H7 (cell line): ENCODE data around the gene GXYLT2. TPM values are rescaled to one million over a fixed set of nuclear protein-coding genes. Genes with fewer than 3 reads are reported as not detected.
A peak's percentile ranks its signal among the peaks of the same experiment; 100 is the strongest.
"Not testable (repeated sequence)": the region's sequence is repeated elsewhere in the genome, so short reads cannot be mapped to it uniquely, and the experiment has no call there.

Experiments
- DNase-seq: peaks from one replicate; pipeline ENCODE4 v3.0.0; 2012
- H3K27me3 ChIP-seq: 2 replicates; pipeline ENCODE4 v1.6.0; 2011; ENCODE audit warnings: mild to moderate bottlenecking, low read length; ENCODE audit not compliant: control insufficient read depth, insufficient read depth
- H3K36me3 ChIP-seq: replicated peaks from 2 replicates; pipeline ENCODE4 v1.5.1; 2011; ENCODE audit warnings: low read length; ENCODE audit not compliant: control insufficient read depth, insufficient read depth
- H3K4me3 ChIP-seq: 2 replicates; pipeline ENCODE4 v1.5.1; 2011; ENCODE audit warnings: low read depth, mild to moderate bottlenecking, control low read depth, low read length, moderate library complexity; ENCODE audit not compliant: insufficient read depth
- total RNA-seq: library from RNA; depleted of rRNA; stranded (reverse); fragments of >200 nt; shearing (Covaris generic); gene quantifications from 2 replicates; pipeline ENCODE4 v1.2.3, GENCODE V29; 2014

The GXYLT2 gene
- total RNA-seq, 1 experiment from 2014 or later = 4.5 TPM

DNA sequence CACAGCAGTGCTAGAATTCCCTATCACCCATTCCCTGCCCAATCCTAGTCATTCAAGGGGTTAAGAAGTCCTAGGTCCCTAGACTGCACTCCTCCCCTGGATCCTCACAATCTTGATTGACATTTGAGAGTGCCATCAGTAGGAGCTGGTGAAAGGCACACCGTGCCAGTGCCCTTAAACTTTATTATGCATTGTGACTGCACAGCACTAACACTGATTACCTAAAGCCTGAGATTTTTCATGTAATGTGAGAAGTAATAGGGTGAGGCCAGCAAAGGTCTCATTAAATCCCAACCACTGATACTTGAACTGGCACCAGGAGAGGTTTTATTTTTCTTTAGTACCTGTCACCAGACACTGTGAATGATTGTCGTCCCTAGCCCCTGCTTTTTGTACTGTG is 16.3 kb downstream of the GXYLT2 start:
- Histone ChIP-seq H3K27me3 (no peaks in the 10 kb centered on the region), H3K4me3 (no peak overlapping the region), H3K36me3 (no peaks in the 10 kb centered on the region)
- DNase-seq = no peak

DNA sequence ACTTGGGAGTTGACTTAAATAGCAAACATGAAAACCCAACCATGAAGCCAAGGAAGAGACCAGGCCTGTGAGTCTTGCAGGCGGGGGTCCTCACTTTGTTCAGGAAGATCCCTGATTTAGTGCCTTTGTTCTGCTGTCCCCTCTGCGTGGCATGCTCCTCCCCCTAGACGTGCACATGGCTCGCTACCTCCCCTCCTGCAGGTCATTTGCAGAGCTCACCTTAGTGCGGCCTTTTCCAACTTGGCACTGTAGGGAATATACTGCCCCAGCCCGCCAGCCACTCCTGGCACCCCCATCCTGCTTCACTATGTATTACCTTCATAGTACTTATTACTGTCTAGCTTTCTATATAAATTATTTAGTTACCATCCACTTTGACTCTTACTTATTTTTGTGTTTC is 18.3 kb downstream of the GXYLT2 start:
- Histone ChIP-seq H3K27me3 (no peaks in the 10 kb centered on the region), H3K4me3 (no peak overlapping the region), H3K36me3 (no peaks in the 10 kb centered on the region)
- peak; percentile 46 for DNase-seq

DNA sequence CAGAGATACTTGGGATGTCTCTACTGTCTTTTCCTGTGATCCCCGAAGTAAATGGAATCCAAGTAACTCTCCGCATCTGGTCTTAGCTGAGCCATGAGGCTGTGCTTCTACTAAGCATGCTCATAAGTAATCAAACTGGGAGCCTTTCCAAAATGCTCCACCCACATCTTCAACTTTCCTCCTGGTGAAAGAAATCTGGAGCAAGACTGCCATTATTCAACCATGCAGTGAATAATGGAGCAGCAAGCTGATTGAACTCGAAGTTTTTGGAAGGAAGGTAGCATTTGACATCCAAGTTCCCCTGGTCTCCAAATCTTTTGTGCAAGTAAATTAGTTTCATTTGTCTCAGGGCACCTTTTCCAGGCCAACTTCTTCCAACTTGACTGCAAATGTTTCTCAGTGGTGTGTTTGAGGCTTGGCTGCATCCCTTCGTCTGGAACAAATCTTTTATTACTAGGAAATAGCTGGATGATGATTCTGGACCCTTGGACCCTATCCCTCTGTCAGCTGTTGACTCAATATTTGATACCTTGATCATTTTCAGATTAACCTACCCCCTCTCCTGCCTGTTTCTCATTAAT is 19.4 kb downstream of the GXYLT2 start:
- Histone ChIP-seq H3K4me3 (no peak overlapping the region), H3K36me3 (no peaks in the 10 kb centered on the region), H3K27me3 (no peaks in the 10 kb centered on the region)
- DNase-seq = no peak

DNA sequence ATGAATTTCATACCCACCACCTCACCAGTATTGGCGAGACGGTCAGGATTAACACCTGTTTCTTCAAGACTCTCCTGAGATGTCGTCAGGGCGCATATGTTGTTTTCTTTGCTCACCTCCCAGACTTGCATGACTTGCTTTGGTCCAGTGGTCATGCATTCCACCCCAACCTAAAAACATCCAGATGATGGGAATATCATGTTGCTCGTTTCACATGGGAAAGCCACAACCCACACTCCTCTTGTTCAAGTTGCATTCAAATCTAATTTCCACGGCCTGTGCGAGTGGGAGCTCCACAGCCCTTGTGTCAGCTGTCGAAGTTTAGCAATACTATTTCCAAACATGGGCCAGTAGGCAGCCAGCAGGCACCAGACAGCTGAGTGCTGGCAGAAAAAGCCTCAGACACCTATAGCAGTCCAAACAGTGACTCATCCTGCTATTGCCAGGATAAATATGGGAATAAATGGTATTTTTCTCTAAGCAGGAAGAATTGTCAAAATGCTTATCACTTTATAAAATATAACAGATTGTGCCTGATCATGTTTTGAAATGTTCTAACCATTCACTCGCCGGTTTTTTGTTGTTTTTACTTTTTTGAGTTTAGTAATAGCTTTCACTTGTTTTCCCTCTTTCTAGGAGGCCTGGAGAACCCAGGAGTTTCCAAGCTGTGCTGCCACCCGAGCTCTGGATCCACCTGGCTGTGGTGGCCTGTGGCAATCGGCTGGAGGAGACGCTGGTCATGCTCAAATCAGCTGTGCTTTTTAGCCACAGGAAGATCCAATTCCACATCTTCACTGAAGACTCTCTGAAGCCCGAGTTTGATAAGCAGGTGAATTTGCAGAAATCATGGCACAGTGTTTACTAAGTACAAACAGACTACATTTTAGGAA is 20.1 kb downstream of the GXYLT2 start:
- DNase-seq = no peak
- Histone ChIP-seq H3K4me3 (no peak overlapping the region), H3K27me3 (no peaks in the 10 kb centered on the region), H3K36me3 (no peaks in the 10 kb centered on the region)

DNA sequence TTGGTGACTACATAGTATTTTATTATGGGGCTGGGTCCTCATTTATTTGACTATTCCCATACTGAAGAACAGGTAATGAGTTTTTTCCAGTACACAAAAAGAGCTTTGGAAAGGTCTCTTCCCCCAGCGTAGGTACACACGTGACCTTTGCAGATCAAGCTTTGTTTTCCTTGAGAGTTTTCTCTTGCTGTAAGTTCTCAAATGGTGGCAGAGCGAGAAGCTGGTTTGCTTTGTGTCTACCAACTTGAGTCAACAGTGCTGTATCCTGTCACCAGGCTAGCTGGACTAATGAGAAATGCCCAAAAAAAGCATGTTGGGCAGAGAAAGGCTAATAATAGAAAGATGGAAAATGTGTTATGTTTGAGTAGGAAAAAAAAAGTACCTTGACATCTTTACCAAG is 21.7 kb downstream of the GXYLT2 start:
- no peak overlapping the region for H3K4me3 ChIP-seq
- DNase-seq = no peak
- no peaks in the 10 kb centered on the region for H3K27me3 ChIP-seq
- H3K36me3 ChIP-seq = no peaks in the 10 kb centered on the region

DNA sequence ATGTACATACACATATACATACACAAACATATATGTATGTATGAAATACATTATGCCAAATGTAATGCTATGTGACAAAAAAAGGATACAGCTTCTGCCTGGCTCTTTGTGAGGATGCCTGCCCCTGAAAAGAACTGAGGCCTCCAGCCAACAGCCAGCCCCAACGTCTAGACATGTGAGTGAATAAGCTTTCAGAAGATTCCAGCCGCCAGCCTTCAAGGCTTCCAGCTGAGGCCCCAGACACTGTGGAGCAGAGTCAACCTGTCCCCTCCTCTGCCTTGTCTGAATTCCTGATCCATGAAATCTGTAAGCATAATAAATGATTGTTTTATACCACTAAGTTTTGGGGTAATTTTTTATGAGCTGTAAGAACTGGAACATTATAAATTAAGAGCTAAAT is 24.7 kb downstream of the GXYLT2 start:
- H3K27me3 ChIP-seq = no peaks in the 10 kb centered on the region
- DNase-seq = no peak
- no peaks in the 10 kb centered on the region for H3K36me3 ChIP-seq
- H3K4me3 ChIP-seq = no peak overlapping the region

DNA sequence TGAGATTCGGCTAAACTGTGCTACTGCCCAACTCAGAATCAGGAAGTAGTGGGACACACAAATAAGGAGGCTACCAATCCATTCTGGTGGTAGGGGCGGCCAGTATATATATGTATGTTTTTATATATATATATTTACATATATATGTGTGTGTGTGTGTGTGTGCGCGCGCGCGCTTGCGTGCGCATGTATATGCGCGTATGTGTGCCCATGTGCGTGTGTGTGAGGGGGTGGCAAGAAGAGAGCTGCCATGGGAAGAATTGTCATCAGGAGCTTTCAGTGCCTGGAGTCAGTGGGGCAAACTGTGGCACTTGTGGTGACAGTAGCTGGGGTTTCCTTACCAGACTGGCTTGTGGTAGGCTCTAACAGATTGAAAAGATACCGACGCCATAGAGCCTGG is 26.5 kb downstream of the GXYLT2 start:
- no peak overlapping the region for H3K4me3 ChIP-seq
- H3K27me3 ChIP-seq = no peaks in the 10 kb centered on the region
- DNase-seq = no peak
- no peaks in the 10 kb centered on the region for H3K36me3 ChIP-seq

DNA sequence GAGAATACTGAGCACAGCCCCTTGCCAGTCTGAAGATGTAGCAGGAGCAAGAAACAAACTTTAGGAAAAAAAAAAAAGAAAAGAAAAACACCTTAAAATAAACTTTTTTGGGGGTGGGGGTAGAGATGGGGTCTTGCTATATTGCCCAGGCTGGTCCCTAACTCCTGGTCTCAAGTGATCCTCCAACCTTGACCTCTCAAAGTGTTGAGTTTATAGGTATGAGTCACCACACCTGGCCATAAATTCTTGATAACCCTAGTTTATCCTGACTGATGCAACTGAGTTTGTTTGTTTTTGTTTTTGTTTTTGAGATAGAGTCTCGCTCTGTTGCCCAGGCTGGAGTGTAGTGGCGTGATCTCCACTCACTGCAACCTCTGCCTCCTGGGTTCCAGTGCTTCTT is 28.4 kb downstream of the GXYLT2 start:
- Histone ChIP-seq H3K4me3 (no peak overlapping the region), H3K36me3 (no peaks in the 10 kb centered on the region), H3K27me3 (no peaks in the 10 kb centered on the region)
- no peak for DNase-seq

DNA sequence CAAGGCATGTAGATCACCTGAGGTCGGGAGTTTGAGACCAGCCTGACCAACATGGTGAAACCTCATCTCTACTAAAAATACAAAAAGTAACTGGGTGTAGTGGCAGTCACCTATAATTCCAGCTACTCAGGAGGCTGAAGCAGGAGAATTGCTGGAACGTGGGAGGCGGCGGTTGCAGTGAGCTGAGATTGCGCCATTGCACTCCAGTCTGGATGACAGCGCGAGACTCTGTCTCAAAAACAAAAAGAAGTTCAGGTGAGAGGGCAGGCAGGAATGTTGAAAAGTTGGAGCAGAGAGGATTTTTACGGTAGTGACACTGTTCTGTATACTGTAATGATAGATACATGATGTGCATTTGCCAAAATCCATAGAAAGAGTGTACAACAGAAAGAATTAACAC is 31.7 kb downstream of the GXYLT2 start:
- H3K27me3 ChIP-seq = no peaks in the 10 kb centered on the region
- no peak for DNase-seq
- H3K36me3 ChIP-seq = no peaks in the 10 kb centered on the region
- no peak overlapping the region for H3K4me3 ChIP-seq

DNA sequence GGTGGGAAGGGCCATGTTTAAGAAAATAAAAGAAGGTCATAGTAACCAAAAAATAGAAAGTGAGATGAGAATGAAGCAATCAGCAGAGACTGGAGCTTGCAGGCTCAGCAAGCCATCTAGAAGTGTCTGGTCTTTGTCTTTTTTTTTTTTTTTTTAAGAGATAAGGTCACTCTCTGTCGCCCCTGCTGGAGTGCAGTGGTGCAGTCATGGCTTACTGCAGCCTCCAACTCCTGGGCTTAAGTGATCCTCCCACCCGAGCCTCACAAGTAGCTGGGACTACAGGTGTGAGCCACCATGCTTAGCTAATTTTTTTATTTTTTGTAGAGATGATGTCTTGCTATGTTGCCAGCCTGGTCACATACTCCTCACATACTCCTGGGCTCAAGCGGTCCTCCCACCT is 36.2 kb downstream of the GXYLT2 start:
- H3K4me3 ChIP-seq = no peak overlapping the region
- no peak for DNase-seq
- H3K36me3 ChIP-seq = no peaks in the 10 kb centered on the region
- no peaks in the 10 kb centered on the region for H3K27me3 ChIP-seq

DNA sequence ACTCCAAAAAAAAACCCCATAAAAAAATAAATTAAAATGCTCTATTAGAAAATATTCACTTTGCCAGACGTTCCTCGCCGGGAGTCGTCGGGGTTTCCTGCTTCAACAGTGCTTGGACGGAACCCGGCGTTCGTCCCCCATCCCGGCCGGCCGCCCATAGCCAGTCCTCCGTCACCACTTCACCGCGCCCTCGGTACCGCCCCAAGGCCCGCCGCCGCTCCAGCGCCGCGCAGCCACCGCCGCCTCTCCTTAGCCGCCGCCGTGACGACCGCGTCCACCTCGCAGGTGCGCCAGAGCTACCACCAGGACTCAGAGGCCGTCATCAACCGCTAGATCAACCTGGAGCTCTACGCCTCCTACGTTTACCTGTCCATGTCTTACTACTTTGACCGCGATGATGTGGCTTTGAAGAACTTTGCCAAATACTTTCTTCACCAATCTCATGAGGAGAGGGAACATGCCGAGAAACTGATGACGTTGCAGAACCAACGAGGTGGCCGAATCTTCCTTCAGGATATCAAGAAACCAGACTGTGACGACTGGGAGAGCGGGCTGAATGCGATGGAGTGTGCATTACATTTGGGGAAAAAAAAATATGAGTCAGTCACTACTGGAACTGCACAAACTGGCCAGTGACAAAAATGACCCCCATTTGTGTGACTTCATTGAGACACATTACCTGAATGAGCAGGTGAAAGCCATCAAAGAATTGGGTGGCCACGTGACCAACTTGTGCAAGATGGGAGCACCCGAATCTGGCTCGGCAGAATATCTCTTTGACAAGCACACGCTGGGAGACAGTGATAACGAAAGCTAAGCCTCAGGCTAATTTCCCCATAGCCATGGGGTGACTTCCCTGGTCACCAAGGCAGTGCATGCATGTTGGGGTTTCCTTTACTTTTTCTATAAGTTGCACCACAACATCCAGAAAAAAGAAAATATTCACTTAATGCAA is 41.2 kb downstream of the GXYLT2 start:
- not testable (repeated sequence) for DNase-seq, H3K27me3 ChIP-seq, H3K4me3 ChIP-seq, H3K36me3 ChIP-seq

DNA sequence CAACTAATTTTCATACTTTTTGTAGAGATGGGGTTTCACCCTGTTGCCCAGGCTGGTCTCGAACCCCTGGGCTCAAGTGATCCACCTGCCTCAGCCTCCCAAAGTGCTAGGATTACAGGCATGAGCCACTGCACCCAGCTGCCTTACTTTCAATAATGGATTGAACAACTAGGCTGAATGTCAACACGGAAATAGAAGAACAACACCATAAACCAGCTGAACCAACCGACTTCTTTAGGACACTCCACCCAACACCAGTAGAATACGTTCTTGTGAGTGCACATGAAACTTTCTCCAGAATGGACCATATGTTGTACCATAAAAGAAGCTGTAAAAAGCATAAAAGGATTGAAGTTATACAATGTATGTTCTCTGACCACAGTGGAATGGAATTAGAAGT is 42.9 kb downstream of the GXYLT2 start:
- no peak for DNase-seq
- no peaks in the 10 kb centered on the region for H3K36me3 ChIP-seq
- H3K27me3 ChIP-seq = no peaks in the 10 kb centered on the region
- no peak overlapping the region for H3K4me3 ChIP-seq

DNA sequence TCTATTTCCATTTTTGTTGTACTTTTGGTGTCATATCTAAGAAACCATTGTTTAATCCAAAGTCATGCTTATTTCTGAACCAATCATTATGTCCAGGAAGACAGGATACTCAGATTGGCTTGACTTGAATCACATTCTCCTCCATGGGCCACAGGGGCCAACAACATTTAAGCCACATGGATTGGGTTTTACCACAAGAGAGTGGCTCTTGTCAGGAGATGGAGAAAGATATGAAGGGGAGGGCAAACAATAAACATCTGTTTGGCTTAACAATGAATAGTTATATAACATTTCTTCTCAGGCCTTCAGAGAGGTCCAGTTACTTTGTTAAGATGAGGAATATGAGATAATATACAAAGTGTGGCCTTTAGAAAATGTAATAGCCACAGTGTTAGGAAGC is 44.6 kb downstream of the GXYLT2 start:
- DNase-seq = no peak
- Histone ChIP-seq H3K36me3 (no peaks in the 10 kb centered on the region), H3K4me3 (no peak overlapping the region), H3K27me3 (no peaks in the 10 kb centered on the region)

DNA sequence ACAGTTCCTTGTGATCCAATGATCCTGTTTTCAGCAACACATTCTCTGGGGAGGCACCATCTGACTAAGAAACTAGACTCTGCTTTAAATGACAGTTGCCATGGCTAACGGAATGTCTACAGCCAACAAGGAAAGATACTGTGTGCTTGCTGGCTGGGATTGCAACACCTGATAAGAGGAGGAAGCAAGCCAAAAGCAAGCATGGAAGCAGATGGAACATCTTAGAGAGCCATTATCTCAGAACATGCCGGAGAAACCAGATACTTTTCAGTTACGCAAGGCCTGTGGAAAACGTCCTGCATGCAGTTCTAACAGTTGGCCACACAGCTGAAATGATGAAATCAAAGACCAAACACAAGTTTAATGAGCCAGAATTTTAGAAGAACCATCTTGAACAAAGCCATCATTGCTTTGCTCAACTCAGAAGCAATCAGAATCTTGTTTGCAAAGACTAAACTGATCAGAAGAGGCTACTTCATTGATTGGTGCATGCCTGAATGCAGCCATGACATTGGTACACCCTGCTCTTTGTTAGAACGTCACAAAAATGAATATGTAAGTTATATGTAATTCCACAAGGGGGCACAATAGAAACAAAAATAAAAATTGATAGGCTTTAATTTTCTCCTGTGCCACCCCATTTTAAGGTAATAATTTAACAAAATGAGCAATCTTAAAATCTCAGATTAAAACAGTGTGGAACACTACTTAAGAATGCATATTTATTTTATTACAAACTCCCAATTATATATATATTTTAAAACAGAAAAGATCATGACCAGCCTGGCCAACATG is 50.8 kb downstream of the GXYLT2 start:
- no peak overlapping the region for H3K4me3 ChIP-seq
- H3K36me3 ChIP-seq = no peaks in the 10 kb centered on the region
- peak; percentile 66 for DNase-seq
- no peaks in the 10 kb centered on the region for H3K27me3 ChIP-seq
